OCI-M1 (cell line): Measurements from ENCODE around the gene HOXA7.

Source experiments
- DNase-seq: peaks from one replicate; lab custom pipeline; 2025; lab: John Stamatoyannopoulos, UW

HOXA7 gene

DNA sequence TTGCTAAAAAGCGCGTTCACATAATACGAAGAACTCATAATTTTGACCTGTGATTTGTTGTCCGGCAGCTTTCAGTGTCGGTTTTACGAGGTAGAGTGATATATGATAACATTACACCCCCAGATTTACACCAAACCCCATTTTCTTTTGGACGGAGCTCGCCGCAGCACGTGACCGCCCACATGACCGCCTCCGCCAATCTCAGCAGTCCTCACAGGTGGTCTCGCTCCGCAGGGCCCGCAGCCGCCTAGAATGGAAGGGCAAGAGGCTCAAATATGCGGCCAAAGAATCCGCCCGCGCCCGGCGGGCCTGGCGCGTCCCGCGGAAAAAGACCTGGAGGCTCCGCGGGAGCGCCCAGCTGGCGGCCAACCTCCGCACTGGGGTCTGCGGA, at the start of gene HOXA7:
Gene HOXA7, minus strand, starts transcription at position 168 of the 391 bp plus-strand sequence. Its CDS starts 130 bp downstream, at position 38.
- no peak for DNase-seq

DNA sequence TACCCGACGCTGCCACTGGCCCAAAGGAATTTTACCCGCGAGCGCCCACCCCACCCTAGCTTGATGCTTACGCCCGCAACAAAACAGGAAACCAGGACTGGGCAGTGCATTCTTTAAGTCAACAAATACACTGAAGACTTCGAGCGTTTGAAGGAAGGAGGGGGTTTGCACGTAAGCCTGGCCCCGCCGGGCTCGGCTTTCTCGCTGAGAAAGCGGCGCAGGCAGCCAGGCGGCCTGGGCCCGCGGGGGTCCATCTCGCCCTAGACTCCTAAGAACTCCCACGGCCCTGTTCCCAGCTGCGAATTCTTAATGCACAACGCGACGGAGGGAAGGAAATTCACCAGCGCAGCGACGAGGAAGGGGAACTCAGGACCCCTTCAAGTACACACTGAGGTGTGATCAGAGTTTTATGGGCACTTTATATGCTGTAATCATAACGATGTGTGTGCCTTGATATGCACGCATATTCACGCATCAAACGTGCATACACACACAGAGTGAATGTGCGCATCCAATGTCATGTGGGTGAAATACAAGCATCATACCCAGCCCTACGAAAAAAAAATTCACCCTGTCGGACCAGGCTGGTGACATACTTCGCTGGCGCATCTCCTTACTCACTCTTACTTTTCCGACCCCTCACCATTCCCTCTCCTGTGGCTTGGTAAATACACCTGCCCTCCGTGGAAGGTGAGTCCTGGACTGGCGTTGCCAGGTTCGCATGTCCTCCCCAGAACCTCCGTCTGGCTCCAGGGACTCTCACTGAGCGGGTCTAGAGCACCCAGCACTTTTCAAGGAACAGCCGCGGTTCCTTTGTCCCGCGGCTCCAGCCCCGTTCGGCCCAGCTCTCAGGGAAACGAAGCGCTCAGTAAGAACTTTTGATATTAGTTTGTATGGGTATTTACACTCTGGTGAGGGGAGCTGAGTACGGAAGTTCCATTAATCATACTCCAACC, 49.1 kb upstream of the HOXA7 start:
- DNase-seq, result no peak

DNA sequence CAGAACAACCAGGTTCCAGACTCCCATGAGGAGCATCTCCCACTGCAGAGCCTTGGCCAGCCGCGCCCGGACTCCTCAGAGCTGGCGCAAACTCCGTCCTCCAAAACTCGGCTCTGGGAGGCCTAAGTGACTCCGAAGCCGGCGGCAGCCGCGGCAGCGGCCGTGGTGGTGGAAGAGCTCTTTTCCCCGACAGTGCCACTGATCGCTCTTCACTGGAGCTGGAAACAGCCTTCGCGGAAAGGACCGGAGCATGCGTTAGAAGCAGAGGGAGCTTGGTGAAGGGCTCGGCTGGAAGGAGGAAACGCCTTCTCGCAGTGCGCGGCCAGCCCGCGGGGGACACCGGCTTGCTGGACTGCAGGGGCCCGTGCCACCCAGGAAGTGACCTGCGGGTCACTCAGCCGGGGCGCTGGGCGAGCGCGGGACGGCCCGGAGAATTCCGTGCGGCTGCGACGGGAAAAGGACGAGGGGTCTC, 48.4 kb upstream of the HOXA7 start:
- no peak for DNase-seq

DNA sequence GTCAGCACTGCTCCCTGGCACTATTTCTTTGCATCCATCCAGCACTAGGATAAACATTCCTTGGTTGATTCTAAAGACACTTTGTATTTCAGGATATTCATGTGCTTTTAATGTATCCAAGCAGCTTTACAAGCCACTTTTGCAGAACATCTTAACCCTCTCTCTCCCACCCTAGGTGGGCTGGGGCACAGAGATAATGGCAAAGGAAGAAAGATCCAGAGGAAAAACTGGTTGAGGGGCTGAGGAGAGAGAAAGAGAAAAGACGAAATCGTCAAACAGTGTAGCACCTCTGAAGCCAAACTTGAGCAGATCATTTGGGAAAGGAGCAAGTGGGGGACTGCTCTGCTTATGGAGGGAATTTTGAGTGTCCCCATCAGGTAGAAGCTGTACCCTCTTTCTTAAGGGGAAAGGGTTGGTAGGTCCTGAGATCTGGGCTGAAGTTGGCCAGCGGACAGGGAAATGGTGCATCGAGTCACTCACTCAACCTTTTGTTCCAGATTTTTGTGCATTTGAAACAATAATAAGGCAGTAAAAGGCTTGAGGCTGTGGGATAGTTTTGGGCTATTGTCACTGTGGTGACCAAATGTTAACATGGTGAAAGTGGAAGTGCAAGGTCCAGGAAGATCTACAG, 47.6 kb upstream of the HOXA7 start:
- no peak for DNase-seq

DNA sequence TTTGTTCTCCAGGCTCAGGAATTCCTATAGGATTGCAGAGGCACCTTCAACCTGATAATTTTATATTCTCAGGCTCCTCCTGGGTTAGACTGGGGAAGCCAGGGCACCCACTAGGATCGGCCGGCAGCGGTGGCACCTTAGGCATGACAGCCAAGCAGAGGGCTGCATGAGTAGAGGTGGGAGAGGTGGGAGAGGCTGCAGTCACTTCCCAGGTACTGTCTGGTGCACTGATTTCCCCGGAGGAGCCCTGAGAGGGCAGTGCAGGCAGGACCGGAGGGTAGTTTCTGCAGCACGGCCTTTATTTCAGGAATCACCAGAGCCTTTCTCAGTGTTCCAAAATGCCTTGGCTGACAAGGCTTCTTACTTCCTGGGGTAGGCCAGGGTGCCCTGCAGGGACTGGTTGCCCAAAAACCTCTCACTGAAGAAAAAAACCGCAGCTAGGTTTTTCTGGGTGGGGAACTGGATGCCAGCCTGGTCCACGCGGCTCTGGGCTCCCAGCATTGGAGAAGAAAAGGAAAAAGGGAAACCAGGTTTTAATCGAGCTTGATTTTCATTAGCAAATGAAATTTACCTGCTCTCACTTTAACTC, 47.0 kb upstream of the HOXA7 start:
- no peak for DNase-seq

DNA sequence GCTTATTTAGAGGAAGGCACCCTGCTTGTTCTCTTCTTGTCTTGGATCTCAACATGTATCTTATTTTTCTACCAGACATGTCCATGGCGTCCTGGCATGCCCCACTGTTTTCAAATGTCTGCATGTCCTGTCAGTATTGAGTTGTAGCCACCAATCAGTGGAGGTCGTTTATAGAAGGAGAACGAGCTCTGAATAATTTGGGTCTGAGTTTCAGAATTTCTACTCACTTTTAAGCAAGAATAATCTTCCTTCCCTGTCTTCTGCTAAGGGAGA, 46.3 kb upstream of the HOXA7 start:
- no peak for DNase-seq

DNA sequence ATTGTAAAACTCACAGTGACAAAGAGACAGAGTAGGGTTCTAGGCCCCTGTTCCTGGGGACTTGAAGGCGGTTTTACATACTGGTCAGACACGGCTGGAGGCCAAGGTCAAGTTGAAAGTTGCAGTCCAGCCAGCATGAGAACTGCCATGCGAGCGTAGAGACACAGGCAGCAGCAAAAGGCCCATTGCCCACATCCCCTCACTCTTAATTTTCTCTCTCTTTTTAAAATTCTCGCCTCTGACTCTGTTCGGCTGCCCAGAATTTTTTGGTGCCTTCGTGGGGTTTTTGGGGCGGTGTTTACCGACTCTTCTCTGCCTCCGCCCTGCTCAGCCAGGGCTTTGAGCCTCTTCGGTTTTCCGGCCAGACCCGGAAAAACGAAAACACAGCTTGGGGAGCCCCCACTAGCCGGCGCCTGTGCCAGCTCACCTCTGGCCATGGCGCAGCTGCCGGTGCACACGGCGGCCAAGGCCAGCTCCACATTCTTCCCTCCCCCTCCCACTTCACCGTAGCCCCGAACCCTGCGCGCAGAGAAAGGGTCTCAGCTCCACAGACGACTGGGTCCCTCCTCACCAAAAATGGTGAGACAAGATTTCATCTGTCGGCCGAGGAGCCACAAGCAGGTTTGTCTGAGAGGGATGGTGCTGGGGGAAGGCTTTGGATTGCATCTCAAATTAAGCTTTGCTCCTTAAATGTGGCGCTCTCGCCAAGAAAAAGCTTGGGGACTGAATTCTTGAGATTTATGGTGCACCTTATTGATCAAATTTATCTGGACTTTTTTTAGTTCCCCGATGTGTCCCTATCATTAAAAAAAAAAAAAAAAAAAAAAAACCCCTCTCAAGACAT, 45.8 kb upstream of the HOXA7 start:
- no peak for DNase-seq

DNA sequence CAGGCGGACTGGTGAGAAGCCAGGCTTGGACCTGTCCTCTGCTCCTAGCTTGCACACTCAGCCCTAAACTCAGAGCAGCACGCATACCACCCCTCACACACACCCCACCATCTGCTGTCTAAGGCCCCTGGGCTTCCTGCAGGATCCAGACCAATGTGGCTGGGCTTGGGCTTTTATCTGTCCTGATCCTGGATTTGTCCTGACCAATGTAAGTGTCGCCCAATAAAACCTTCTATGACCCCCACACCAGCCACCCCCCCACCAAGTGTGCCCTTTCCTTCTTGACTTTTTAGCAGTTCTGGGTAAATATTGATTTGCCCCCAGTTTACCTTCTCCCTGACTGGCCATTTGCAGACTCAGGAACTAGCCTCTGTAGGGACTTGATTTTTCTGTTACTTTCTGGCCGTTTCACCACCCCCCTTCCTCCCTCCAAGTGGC, 45.1 kb upstream of the HOXA7 start:
- DNase-seq, result no peak

DNA sequence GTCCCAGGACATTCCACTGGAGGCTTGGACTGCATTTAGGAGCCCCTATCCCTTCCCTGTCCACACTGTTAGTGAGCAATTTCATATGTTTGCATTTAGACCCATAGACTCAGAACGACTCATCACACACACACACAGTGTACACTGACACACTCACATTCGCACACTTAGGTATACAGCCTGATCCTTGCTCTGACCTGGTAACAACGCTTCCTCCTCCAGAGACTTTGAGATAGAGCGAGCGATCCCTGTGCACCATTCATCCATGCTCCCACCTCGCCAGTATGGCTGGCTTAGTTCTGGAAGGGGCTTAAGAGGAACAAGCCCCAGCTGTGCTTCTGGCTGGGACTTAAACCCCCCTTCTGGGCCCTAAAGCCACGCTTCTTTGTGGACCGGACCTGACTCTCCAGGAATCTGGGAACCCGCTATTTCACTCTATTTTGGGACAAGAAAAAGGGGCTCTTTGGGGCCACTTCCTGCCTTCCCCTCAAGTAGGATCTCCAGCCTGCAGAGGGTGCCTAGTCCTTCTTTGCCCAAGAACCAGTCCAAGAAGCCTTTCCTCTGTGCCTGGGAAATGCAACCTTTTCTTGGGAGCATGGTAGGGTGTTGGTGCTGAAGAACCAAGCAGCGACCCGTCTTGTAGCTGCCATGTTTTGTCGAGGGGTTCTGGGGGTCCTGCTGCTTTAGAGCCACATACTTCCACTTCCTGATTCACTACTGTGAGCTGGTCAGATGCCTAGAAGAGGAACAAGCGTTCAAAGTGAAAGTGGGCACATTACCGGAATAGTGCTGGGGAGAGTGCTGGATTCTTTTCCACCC, 44.5 kb upstream of the HOXA7 start:
- DNase-seq, result no peak

DNA sequence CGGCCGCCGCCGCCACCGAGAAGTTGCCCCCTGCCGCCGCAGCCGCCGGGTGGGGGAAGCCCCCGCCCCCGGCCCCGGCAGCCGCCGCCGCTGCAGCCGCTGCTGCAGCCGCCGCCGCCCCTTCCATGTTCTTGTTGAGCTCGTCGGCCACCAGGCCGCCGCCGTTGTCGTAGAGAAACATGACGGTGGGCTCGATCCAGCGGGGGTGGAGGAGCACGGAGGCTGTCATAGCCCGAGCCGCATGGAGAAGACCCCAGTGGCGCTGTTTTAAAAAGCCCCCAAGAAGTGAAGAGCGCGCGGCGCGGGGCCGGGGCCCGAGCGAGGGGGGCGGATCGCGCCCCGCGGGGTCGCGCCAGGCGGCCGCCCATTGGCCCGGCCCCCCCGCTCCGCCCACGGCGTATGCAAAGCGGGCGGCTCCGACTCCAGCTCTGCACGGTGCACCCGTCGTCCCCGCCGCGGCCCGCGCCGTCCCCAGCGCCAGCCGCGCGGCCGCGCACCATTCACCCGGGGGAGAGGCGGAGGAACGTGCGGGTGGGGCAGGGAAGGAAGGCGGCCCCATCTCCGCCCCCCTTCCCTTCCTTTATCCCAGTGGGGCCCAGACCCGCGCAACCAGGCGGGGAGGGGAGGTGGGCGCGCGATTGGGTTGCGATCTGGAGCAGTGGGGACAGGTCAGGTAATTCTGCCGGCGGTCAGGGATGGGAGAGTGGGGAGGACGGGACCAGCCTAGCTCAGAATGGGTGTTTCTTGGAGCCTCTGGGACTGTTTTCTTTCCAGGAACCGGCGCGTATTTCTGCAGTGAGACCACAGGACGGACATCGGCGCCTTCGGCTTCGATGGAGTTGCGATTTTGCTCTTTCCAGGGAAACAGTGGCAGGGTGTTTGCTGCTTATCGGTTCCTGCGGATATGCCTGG, 43.6 kb upstream of the HOXA7 start, which contains the start of gene HOXA13:
Gene HOXA13, minus strand, starts transcription at position 243 of the 912 bp plus-strand sequence. Its CDS starts 14 bp downstream, at position 229.
- DNase-seq, result no peak

DNA sequence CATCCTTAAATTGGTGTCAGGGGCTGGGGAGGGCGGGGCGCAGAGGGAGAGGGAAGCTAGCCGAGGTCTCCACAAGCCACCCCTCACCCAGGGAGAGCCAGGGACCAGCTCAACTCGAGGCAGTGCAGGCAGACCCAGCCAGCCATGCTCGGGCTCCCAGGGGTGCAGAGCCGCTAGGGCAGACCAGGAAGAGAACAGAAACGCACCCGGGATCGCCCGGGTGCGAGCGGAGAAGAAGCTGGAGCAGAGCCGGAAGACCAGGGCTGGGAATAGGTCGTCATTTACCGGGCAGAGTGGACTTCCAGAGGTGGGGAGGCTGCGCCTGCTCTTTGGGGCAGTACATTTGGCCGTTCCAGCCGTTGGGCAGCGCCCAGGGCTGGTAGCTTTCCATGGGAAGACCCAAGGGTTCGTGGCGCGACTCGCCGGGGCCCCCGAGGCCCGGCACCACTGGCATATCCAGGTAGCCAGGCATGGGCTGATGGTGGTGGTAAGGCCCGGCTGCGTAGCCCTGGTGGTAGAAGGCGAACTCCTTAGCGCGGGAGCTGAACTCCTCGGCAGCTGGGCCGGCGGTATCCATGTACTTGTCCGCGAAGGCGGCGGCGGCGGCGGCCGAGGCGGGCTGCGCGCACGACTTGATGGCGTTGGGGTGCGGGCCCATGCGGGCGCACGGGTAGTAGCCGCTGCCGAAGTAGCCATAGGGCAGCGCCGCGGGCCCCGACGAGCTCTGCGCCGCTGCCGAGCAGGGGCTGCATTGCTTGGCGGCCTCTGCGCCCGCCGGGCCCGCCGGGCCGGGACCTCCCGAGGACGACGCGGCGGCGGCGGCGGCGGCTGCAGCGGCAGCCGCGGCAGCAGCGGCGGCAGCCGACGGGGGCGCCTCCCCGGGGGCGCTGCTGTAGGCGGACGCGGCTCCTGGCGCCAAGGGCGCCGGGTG, 42.7 kb upstream of the HOXA7 start:
- DNase-seq, result no peak

DNA sequence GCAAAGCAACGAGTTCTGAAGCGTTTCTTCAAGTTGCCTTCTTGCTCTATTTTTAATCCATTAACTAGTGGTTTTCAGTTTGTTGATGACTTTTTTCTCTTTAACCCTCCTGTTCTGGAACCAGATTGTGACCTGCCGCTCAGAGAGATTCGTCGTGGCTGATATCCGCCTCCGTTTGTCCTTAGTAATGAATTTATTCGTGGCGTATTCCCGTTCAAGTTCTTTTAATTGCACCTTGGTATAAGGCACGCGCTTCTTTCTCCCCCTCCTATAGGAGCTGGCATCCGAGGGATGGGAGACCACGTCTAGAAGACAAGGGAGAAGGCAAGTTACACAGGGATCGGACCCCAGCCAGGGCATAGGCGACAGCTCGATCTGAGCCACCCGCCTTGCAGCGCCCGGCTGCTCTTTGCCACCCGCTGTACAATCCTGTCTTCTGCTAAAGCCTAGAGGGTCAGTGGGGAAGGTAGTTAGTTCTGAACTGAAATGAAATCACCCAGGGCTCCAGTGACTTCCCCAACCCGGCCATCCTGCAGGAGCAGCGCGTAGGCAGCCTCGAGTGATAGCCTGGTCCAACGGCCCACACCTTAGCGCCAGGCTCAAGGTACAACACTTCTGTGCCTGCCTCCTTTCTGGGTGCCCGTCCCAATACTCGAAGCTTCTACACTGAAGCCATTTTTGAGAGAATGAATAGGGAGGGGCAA, 41.8 kb upstream of the HOXA7 start:
- DNase-seq, result no peak

DNA sequence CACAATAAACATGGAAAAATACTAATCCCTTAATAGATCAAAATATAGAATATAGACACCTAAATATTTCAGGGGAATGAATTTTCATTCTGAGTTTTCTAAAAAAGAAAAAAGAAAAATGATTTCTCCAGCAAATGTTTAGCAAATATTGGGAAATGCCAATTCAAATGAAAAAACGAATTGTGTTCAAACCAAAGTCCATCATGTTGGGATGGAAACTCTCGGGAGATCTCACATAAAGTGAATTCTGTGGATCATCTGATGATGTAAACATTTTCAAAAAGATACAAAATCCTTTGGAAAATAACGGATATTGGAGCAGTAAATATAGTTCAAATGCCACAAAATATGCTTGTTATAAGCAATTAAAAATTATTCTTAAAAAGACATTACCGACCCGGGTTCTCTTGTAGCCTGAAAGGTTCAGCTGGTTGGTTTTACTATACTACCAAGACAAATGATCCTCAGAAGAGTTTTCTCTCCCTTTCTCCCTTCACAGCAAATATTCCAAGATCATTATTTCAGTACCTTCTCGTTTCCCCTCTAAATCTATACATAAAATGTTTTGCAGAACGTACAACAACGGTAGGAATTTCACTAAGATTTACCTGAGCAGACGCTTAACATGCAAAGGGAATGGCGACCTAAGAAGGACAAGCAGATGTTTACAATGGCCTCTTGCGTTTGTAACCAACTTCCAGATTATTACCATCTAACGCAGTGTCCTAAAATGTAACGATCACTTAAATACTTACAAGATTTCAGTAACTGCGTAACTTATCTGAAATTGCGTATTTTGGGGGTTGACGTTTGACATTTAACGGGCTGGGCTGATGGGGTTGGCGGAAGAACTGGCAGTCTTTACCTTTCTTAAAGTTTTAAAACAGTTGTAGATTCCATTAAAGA, 40.9 kb upstream of the HOXA7 start:
- DNase-seq, result no peak

DNA sequence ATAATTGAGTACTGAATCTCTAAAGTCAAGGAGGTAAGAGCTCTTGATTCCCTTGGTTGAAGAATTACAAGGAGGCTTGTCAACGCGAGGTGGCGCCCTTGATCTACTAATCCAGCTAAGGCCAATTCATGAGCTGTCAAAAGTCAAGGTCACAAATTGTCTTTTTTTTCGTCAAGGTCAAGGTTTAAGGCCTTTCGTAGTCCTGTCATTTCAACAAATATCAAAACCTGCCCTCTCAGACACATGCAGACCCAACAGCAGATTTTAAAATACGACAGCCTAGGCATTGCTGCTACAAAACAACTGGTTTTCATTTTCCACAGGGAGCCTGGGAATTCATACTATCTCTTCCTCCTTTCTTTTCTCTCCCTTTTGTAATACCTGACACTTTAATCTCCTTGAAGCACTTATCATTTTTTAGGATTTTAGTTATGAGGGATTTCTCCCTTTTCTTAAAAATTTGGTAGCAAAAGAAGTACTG, 39.9 kb upstream of the HOXA7 start:
- DNase-seq, result peak; percentile 74

DNA sequence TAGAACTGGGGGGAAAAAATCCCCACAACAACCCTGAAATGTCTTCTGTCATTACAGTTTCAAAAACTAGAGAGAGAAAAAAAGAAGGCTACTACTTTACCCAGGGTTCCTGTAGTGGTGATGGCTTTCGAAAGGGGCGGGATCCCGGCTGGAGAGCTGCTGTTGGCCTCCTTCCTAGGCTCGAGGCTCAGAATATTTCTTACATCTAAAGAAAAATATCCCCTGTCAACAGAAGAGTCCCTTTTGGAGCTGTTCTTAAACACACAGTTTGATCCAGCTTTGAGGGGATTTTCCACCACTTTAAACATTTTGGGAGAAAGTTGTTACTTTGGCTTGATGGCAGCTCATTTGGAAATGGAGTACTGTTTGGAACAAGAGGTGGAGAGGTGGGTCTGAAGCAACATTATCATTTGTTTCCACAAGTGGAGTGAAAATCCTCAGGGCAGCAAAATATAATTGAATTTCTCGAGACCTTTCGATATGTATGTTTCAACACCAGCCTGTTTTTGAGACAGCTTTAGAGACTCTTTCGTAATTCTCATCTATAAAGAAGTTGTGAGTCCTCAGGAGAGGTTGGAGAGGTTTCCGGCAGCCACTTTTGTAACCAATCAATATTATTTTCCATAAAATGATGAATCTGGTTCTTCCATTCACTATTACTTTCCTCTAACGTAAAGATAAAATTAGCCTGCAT, 38.4 kb upstream of the HOXA7 start:
- DNase-seq, result no peak

DNA sequence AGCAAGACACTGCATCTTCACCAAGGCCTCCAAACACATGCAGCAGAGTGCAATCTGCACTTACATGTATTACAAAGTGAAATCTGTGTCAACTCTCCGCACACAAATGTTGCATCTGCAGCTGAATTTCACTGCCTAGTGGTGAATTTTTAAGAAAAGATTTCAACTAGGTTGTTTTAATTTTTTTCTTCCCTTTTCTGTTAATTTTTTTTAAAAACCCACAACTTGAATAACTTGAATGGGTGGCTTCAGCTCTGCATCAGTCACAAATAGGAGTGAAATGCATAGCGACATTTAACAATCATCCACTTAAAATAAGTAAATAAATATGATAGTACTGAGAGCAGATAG, 37.5 kb upstream of the HOXA7 start:
- DNase-seq, result no peak
